ENCODE measurements around the gene MSS51.

- TF ChIP-seq POLR2A (IDR thresholded peaks at IDR 0.05) (no peak), CTCF (IDR thresholded peaks at IDR 0.05) (no peak)
Observed at GRCh38 chr10:73459683-73460314, 26.4 kb upstream of the MSS51 start.

Measured in vagina (tissue), 2 donors.